Uterus (tissue), 2 donors: ENCODE results near the gene SERPINA9.

ENCODE experiments used
- POLR2A ChIP-seq, 2 donors: fragments of 450-650 bp; IDR thresholded peaks; one replicate each; pipeline ENCODE4 v1.6.1; 2016; ENCODE audit warnings: antibody characterized with exemption in 2 of 2, mild to moderate bottlenecking in 1 of 2, moderate library complexity in 1 of 2
- TF ChIP-seq, protein P1 (sequence below), 4 experiments: fragments of 200-600 bp in 2 of 4; fragments of 450-650 bp in 2 of 4; sonication (generic) in 2 of 4; IDR thresholded peaks; one replicate each; pipeline ENCODE4 v1.5.1; 2016 to 2019; ENCODE audit warnings: antibody characterized with exemption in 4 of 4, mild to moderate bottlenecking in 2 of 4, moderate library complexity in 1 of 4

DNA sequence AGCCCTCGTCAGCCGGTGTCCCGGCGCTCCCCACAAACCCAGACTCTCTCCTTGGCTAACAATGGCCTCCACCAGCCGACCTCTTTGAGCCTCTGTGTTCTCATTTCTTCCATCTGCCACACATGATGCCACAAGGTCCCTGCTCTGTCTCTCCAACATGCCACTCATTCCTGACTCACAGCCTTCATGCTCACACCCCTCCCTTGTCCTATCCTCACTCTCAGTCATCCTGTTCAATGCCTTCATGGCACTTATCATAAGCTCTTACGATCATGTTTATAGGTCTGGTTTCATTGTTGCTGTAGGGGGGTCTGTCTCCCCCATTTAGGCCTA lies 13.8 kb downstream of the SERPINA9 start:
- TF ChIP-seq, protein P1, sequence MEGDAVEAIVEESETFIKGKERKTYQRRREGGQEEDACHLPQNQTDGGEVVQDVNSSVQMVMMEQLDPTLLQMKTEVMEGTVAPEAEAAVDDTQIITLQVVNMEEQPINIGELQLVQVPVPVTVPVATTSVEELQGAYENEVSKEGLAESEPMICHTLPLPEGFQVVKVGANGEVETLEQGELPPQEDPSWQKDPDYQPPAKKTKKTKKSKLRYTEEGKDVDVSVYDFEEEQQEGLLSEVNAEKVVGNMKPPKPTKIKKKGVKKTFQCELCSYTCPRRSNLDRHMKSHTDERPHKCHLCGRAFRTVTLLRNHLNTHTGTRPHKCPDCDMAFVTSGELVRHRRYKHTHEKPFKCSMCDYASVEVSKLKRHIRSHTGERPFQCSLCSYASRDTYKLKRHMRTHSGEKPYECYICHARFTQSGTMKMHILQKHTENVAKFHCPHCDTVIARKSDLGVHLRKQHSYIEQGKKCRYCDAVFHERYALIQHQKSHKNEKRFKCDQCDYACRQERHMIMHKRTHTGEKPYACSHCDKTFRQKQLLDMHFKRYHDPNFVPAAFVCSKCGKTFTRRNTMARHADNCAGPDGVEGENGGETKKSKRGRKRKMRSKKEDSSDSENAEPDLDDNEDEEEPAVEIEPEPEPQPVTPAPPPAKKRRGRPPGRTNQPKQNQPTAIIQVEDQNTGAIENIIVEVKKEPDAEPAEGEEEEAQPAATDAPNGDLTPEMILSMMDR (IDR thresholded peaks at IDR 0.05), result no peak
- no peak for TF ChIP-seq POLR2A (IDR thresholded peaks at IDR 0.05)
